PC-9 (cell line): Measurements from ENCODE around the gene POLA2.

Source experiments
- CTCF ChIP-seq: fragments of 200-600 bp; sonication (generic); conservative IDR thresholded peaks from 2 replicates; pipeline ENCODE4 v1.6.1; 2017; ENCODE audit warnings: mixed run types, antibody characterized with exemption, mild to moderate bottlenecking, moderate library complexity
- EZH2 ChIP-seq: fragments of 200-600 bp; sonication (generic); IDR thresholded peaks from 2 replicates; pipeline ENCODE4 v1.8.0; 2017; ENCODE audit warnings: antibody characterized with exemption, low read depth

GRCh38 chr11:65224930-65225278, 36.9 kb upstream of the POLA2 start:
- TF ChIP-seq EZH2 (no peak), CTCF (no peak)
